AG09319 (cell line): Measurements from ENCODE around the gene CENPO.

Source experiments
- DNase-seq: peaks from one replicate; pipeline ENCODE4 v3.0.0-alpha.2; 2010; ENCODE audit warnings: low read depth; ENCODE audit errors: extremely low read depth
- CTCF ChIP-seq: IDR thresholded peaks from 2 replicates; pipeline ENCODE4 v1.5.1; 2011; ENCODE audit warnings: low read depth, mild to moderate bottlenecking, inconsistent platforms, low read length, moderate library complexity

The CENPO gene, protein sequence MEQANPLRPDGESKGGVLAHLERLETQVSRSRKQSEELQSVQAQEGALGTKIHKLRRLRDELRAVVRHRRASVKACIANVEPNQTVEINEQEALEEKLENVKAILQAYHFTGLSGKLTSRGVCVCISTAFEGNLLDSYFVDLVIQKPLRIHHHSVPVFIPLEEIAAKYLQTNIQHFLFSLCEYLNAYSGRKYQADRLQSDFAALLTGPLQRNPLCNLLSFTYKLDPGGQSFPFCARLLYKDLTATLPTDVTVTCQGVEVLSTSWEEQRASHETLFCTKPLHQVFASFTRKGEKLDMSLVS

GRCh38 chr2:24792874-24793760 is at the start of gene CENPO, which contains the start of gene PTRHD1:
Gene CENPO (plus strand): TSS chr2:24793425. CDS start chr2:24793920, 495 bp downstream.
Gene PTRHD1 (minus strand): TSS chr2:24793391. CDS start chr2:24793377, 14 bp downstream.
- TF ChIP-seq CTCF, result peak; percentile 62
- DNase-seq, result peak; percentile 90

DNA sequence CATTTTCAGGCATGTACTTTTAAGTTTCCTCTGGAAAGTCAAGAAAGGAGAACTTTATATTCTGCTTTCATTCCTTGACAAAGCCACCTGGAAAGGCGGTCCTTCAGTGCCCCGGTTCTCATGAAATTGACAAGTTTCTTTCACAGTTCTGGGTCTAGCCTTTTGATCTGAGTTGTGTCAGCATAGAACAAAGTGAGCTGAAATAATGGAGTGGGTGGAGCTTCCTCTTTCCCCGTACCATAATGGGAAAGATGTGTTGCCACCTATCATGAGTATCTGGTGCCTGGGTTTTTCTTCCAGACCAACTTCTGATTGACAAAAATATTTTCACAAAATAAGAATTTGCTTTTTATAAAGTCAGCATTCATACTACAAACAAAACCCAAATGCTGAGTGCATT is 49.3 kb upstream of the CENPO start:
- DNase-seq, result no peak
- TF ChIP-seq CTCF, result no peak

DNA sequence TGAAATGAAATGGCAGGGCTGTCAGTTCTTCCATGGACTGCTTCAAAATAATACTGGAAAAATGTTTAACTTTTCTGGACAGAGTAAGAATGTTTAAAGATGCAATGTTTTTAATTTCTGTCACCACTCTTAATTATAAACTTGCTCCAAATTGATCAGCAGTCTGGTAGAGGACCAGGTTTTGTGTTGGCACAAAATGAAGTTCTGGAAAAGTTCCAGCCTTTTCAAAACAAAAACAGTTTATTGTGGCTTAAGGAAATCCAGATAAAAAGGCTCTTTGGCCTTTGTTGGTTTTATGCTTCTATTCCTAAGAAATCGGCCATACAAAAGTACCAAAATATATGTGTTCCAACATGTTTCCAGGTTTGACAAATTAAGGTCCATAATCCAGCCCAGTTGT is 48.9 kb upstream of the CENPO start:
- TF ChIP-seq CTCF, result no peak
- no peak for DNase-seq

GRCh38 chr2:24745825-24746224 is 47.4 kb upstream of the CENPO start:
- DNase-seq, result no peak
- TF ChIP-seq CTCF, result no peak

GRCh38 chr2:24747299-24747698 is 45.9 kb upstream of the CENPO start:
- TF ChIP-seq CTCF, result no peak
- DNase-seq, result no peak

GRCh38 chr2:24749069-24749691 is 44.0 kb upstream of the CENPO start:
- no peak for DNase-seq
- no peak for TF ChIP-seq CTCF
